Common myeloid progenitor, CD34-positive (primary cell): ENCODE measurements around the gene RECQL5.
A peak's percentile ranks its signal among the peaks of the same experiment; 100 is the strongest.

ENCODE experiments used
- CTCF ChIA-PET: fragments of 350-600 bp; sonication (Branson Sonifier 250); formaldehyde crosslinking; loops from one replicate; lab custom pipeline; 2021; ENCODE audit warnings: antibody characterized with exemption; lab: Charles Lee
- POLR2A ChIA-PET: fragments of 350-600 bp; sonication (Branson Sonifier 250); formaldehyde crosslinking; loops from one replicate; lab custom pipeline; 2021; ENCODE audit warnings: antibody characterized with exemption; lab: Charles Lee
- DNase-seq, 3 donors: peaks; one replicate each; pipeline versions ENCODE4 v3.0.0 to v3.0.0-alpha.2; 2013
- H3K27ac ChIP-seq, 2 experiments: 1 replicate in 1 of 2; 2 replicates in 1 of 2; pipeline ENCODE4 v1.7.0; 2013; ENCODE audit warnings: inconsistent platforms in 2 of 2, low read length in 2 of 2, mild to moderate bottlenecking in 2 of 2, low read depth in 1 of 2, moderate library complexity in 1 of 2; ENCODE audit not compliant: severe bottlenecking in 2 of 2, insufficient read depth in 1 of 2, poor library complexity in 1 of 2
- H3K27me3 ChIP-seq, 5 experiments: replicated peaks in 2 of 5; 1 replicate in 3 of 5; 2 replicates in 2 of 5; pipeline versions ENCODE4 v1.6.1 to v1.7.0; 2013; ENCODE audit warnings: low read length in 4 of 5, mild to moderate bottlenecking in 2 of 5, moderate library complexity in 2 of 5, inconsistent platforms in 1 of 5; ENCODE audit not compliant: insufficient read depth in 5 of 5, control insufficient read depth in 4 of 5
- H3K36me3 ChIP-seq, 4 experiments: 1 replicate in 2 of 4; 2 replicates in 2 of 4; pipeline versions ENCODE4 v1.6.1 to v1.7.0; 2013; ENCODE audit warnings: low read length in 3 of 4, control low read depth in 1 of 4, mild to moderate bottlenecking in 1 of 4; ENCODE audit not compliant: control insufficient read depth in 4 of 4, insufficient read depth in 4 of 4
- H3K4me1 ChIP-seq, 4 experiments: 1 replicate in 3 of 4; 2 replicates in 1 of 4; pipeline versions ENCODE4 v1.6.1 to v1.7.1; 2013; ENCODE audit warnings: low read length in 3 of 4, mild to moderate bottlenecking in 3 of 4, control low read depth in 1 of 4, inconsistent platforms in 1 of 4, moderate library complexity in 1 of 4; ENCODE audit not compliant: control insufficient read depth in 4 of 4, insufficient read depth in 4 of 4; ENCODE audit errors: control extremely low read depth in 1 of 4
- H3K4me3 ChIP-seq, 7 experiments: 1 replicate in 4 of 7; 2 replicates in 3 of 7; pipeline versions ENCODE4 v1.5.1 to v1.7.0; 2013; ENCODE audit warnings: mild to moderate bottlenecking in 7 of 7, low read length in 6 of 7, moderate library complexity in 6 of 7, inconsistent platforms in 2 of 7, low read depth in 2 of 7, control low read depth in 1 of 7; ENCODE audit not compliant: insufficient read depth in 4 of 7, control insufficient read depth in 1 of 7; ENCODE audit errors: extremely low read depth in 1 of 7
- H3K9me3 ChIP-seq, 5 experiments: 1 replicate in 4 of 5; 2 replicates in 1 of 5; pipeline versions ENCODE4 v1.6.1 to v1.7.1; 2013; ENCODE audit warnings: low read length in 4 of 5, mild to moderate bottlenecking in 2 of 5, inconsistent platforms in 1 of 5, low read depth in 1 of 5, moderate library complexity in 1 of 5; ENCODE audit not compliant: control insufficient read depth in 4 of 5, insufficient read depth in 2 of 5; ENCODE audit errors: control extremely low read depth in 1 of 5
- WGBS: methylation state at CpG from one replicate; pipeline ENCODE4 v1.1.5; 2013; ENCODE audit not compliant: insufficient coverage; 5-methylcytosine and 5-hydroxymethylcytosine counted together

The RECQL5 gene

DNA sequence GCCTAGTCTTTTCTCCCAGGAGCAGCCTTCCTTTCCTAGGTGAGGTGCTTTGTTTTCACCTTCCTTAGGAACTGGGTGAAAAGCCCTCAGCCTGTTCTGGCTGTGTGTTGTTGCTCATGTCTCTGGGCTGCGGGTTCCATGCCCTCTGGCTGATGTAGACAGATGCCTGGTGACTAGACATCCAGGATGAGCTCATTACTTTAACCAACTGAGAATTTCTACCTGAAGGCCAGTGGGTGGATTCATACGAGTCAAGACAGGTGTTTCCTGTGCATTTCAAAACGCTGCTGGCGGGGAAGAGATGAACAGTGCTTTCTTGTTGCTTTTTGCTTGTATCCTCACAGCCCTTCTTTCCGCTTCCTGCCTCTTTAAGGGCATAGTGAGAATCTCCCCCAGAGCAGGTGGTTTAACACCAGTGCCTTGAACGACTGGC, 22.5 kb upstream of the RECQL5 start:
- peaks cover 4 to 47% (median 14%) of the 10 kb centered on the region in 4 experiments for H3K36me3 ChIP-seq
- H3K4me3 ChIP-seq, result peak overlapping the region in 2 of 7 experiments; percentile 48 to 51
- H3K4me1 ChIP-seq, result peaks cover 15 to 55% (median 43%) of the 10 kb centered on the region in 4 experiments
- H3K9me3 ChIP-seq, result no peaks in the 10 kb centered on the region
- ChIA-PET POLR2A (interaction anchor here (1.6 kb wide), 1 partner anchor 18 kb away, joined by 4 read pairs; no protein-coding TSS in a partner anchor), CTCF (interaction anchor here (0.9 to 7.7 kb wide), 7 partner anchors 14 to 60 kb away, joined by 3 to 58 read pairs (median 6); partner anchors contain the start of gene SMIM5)
- peak overlapping the region; percentile 55 to 67 for H3K27ac ChIP-seq
- WGBS, result 25% methylated on average over 4 of the region's 6 CpGs
- DNase-seq, result peak; percentile 40 to 90 (median 84)
- no peaks in the 10 kb centered on the region for H3K27me3 ChIP-seq

DNA sequence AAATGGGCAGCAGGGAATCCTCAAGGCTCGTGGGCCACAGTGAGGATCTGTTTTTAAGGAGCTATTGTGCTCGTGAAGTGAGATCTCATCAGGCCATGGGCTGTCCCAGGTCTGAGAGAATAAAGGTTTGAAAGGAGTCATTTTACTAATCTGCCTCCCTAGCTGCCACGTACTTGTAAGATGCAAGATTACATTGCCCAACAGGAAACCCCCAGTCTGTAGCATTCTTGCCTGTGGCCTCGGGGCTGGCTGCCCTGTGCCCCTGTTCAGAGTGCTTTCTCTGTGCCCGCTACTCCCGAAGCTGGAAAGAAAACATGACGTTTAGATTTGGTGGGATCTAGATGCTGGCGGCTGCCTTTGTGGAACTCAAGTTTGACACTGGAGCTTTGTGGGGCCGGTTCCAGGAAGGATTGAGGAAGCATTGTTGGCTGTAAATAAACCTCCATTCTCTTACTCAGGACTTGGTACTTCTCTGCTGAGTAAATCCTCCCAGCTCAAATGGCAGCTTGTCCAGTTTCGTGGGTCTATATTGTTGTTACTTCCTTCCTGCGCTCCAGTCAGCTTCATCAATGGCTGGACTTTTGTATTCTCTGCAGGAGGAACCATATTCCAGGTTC, 21.4 kb upstream of the RECQL5 start:
- H3K4me1 ChIP-seq, result peaks cover 15 to 55% (median 43%) of the 10 kb centered on the region in 4 experiments
- POLR2A ChIA-PET, result interaction anchor here (0.5 to 1.6 kb wide), 3 partner anchors 19 to 521 kb away, joined by 4 read pairs; no protein-coding TSS in a partner anchor
- peak overlapping the region in 3 of 7 experiments; percentile 1 to 51 (median 6) for H3K4me3 ChIP-seq
- 34% methylated on average over 10 of the region's 11 CpGs for WGBS
- H3K36me3 ChIP-seq, result peaks cover under 1 to 39% (median 10%) of the 10 kb centered on the region in 4 experiments
- CTCF ChIA-PET, result interaction anchor here (0.6 to 7.7 kb wide), 14 partner anchors 9 to 61 kb away, joined by 3 to 58 read pairs (median 4); partner anchors contain the start of gene SMIM5
- H3K9me3 ChIP-seq, result no peaks in the 10 kb centered on the region
- peak in 2 of 3 donors; percentile 69 to 76 for DNase-seq
- H3K27ac ChIP-seq, result peak overlapping the region; percentile 22 to 67
- no peaks in the 10 kb centered on the region for H3K27me3 ChIP-seq

DNA sequence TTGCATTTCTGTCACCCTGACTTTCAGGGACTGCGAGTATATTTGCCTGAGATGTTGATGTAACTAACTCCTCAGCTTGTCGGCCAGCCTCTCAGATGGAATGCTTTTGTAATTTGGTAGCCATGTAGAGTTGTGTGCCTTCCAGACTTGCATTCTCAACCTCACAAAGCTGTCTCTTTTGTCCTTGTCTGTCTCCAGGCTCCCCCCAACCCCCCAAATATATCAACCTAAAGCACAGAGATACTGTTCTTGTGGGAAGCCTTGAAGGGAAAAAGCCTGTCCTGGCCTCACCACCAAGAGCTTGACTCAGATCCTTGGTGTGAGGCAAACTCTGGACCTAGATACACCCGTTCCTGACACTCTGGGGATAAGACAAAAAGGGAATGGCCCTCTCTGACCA, 18.5 kb upstream of the RECQL5 start:
- Histone ChIP-seq H3K36me3 (peaks cover 0 to 28% (median 13%) of the 10 kb centered on the region in 4 experiments), H3K4me3 (no peak overlapping the region), H3K27me3 (no peaks in the 10 kb centered on the region), H3K27ac (no peak overlapping the region), H3K4me1 (peaks cover 15 to 40% (median 30%) of the 10 kb centered on the region in 4 experiments), H3K9me3 (no peaks in the 10 kb centered on the region)
- ChIA-PET CTCF (interaction anchor here (3.3 to 16.4 kb wide), 4 partner anchors 10 to 60 kb away, joined by 11 to 257 read pairs (median 16); partner anchors contain the start of gene SMIM5), POLR2A (no interaction called here)
- WGBS, result 88% methylated on average over 1 of the region's 3 CpGs
- DNase-seq, result no peak

DNA sequence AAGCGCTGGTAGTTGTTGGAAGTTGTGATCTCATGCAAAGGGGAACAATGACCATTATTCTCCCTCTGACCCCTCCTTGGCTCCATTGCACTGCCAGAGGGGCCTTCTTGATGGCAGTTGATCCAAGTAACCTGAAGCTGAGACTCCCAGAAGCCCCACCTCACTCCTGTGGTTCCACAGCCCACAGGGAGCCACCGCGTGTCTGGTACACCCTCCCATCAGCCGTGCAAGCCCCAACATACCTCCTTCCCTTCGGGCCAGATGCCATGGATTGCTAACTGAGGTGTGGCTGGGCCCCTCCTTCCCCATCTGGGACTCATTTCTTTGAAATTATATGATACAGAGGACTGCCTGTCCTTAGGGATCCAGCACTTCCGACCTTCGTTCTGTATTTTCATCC, 18.0 kb upstream of the RECQL5 start:
- Histone ChIP-seq H3K27me3 (no peaks in the 10 kb centered on the region), H3K4me1 (peaks cover 12 to 34% (median 25%) of the 10 kb centered on the region in 4 experiments), H3K27ac (no peak overlapping the region), H3K36me3 (peaks cover 0 to 33% (median 19%) of the 10 kb centered on the region in 4 experiments), H3K4me3 (no peak overlapping the region), H3K9me3 (no peaks in the 10 kb centered on the region)
- ChIA-PET POLR2A (interaction anchor here (0.6 kb wide), 1 partner anchor 38 kb away, joined by 3 read pairs; no protein-coding TSS in a partner anchor), CTCF (interaction anchor here (1.2 to 16.4 kb wide), 3 partner anchors 13 to 83 kb away, joined by 3 to 257 read pairs (median 11); no protein-coding TSS in a partner anchor)
- 94% methylated on average over 7 of the region's 7 CpGs for WGBS
- no peak for DNase-seq

DNA sequence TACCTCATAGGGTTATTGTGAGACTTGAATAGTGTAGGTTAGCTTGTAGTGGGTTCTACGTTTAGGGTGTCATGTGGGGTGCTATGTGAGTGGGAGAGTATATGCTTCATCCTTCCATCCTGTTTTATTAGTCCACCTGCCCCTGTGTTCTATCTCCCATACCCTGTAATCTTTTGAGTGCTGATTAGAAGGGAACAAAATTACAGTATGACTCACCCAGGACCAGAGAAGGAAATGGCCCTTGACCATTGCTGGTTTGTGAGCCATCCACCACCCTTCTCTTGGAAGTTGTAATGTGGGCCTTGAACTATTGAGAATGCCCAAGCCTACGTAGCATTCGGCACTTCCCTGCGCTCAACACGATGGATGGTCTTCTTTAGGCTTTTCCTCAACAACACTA, 17.3 kb upstream of the RECQL5 start:
- CTCF ChIA-PET, result interaction anchor here (0.9 to 16.4 kb wide), 9 partner anchors 10 to 83 kb away, joined by 3 to 257 read pairs (median 6); partner anchors contain the start of genes RECQL5, SAP30BP and SMIM5
- POLR2A ChIA-PET, result no interaction called here
- no peak for DNase-seq
- Histone ChIP-seq H3K4me1 (peaks cover 8 to 28% (median 20%) of the 10 kb centered on the region in 4 experiments), H3K27me3 (no peaks in the 10 kb centered on the region), H3K27ac (no peak overlapping the region), H3K9me3 (no peaks in the 10 kb centered on the region), H3K4me3 (no peak overlapping the region), H3K36me3 (peaks cover 0 to 40% (median 24%) of the 10 kb centered on the region in 4 experiments)
- 100% methylated on average over 4 of the region's 5 CpGs for WGBS

DNA sequence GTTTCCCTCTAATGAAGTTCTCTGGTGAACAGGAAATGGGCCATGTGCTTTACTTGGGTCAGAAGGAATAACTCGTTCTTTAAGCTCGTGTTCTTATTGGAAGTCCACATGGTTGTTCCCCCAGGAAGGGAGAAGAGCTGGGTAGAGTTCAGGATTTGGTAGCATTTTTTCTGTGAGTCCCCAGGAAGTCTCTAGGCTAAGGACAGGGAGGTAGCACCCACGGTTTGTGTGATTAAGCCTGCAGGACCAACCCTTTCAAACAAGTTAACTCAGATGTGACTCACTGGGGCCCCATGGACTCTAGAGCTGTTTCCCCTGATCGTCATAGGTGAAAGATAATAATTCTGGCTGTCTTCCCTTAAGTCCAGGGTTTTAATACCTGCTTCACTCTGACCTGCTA, 16.6 kb upstream of the RECQL5 start:
- ChIA-PET CTCF (interaction anchor here (0.9 to 16.4 kb wide), 10 partner anchors 9 to 82 kb away, joined by 3 to 257 read pairs (median 6); partner anchors contain the start of genes RECQL5, SAP30BP and SMIM5), POLR2A (no interaction called here)
- Histone ChIP-seq H3K4me3 (no peak overlapping the region), H3K36me3 (peaks cover 0 to 43% (median 25%) of the 10 kb centered on the region in 4 experiments), H3K27ac (no peak overlapping the region), H3K27me3 (no peaks in the 10 kb centered on the region), H3K4me1 (peaks cover 7 to 21% (median 13%) of the 10 kb centered on the region in 4 experiments), H3K9me3 (no peaks in the 10 kb centered on the region)
- 96% methylated on average over 3 of the region's 4 CpGs for WGBS
- no peak for DNase-seq
